HG03139 (cell line): ENCODE measurements around the gene ZNF44.

Experiments
- ATAC-seq: cut with Tn5 transposase; IDR thresholded peaks from one replicate; pipeline ENCODE4 v1.9.1; 2021; ENCODE audit not compliant: unreplicated experiment

Gene ZNF44

GRCh38 chr19:12265921-12266704, 28.6 kb downstream of the ZNF44 start:
- no peak for ATAC-seq

GRCh38 chr19:12261554-12261953, 33.1 kb downstream of the ZNF44 start:
- no peak for ATAC-seq

GRCh38 chr19:12260861-12261260, 33.8 kb downstream of the ZNF44 start:
- no peak for ATAC-seq

- ATAC-seq: no peak
Observed at GRCh38 chr19:12260236-12260635, 34.4 kb downstream of the ZNF44 start.

GRCh38 chr19:12255372-12255771, 39.3 kb downstream of the ZNF44 start:
- ATAC-seq: no peak

GRCh38 chr19:12247644-12248222, 47.0 kb downstream of the ZNF44 start:
- no peak for ATAC-seq

GRCh38 chr19:12244370-12244769, 50.3 kb downstream of the ZNF44 start:
- no peak for ATAC-seq

- ATAC-seq: no peak
Observed at GRCh38 chr19:12237143-12237839, 57.4 kb downstream of the ZNF44 start.

GRCh38 chr19:12232961-12233360, 61.7 kb downstream of the ZNF44 start:
- ATAC-seq: no peak

GRCh38 chr19:12230751-12231733, 63.6 kb downstream of the ZNF44 start:
- ATAC-seq: no peak

GRCh38 chr19:12229990-12230389, 64.7 kb downstream of the ZNF44 start:
- no peak for ATAC-seq

- ATAC-seq: no peak
Observed at GRCh38 chr19:12224676-12225075, 70.0 kb downstream of the ZNF44 start.

GRCh38 chr19:12222980-12223630, 71.6 kb downstream of the ZNF44 start:
- ATAC-seq: no peak
